SK-N-SH (cell line): ENCODE data around the gene ZNF414. TPM values are rescaled to one million over a fixed set of nuclear protein-coding genes. Genes with fewer than 3 reads are reported as not detected.

ENCODE experiments used
- CTCF ChIA-PET: fragments of 300-600, 350-600 bp; formaldehyde crosslinking; extraction: SDS; loops from one replicate; lab custom pipeline; 2021; lab: Yijun Ruan, JAX
- POLR2A ChIA-PET: fragments of 350-600 bp; sonication (Branson Sonifier 250); formaldehyde crosslinking; extraction: SDS; loops from one replicate; lab custom pipeline; 2020; ENCODE audit warnings: antibody characterized with exemption, inconsistent platforms; lab: Yijun Ruan, JAX
- DNase-seq: peaks from one replicate; pipeline ENCODE4 v3.0.0; 2012
- H2AFZ ChIP-seq: fragments of 200-600 bp; sonication (generic); 2 replicates; pipeline ENCODE4 v1.8.1; 2016; ENCODE audit warnings: antibody characterized with exemption, mild to moderate bottlenecking, low read depth
- H3F3A ChIP-seq: fragments of 200-600 bp; sonication (generic); replicated peaks from 2 replicates; pipeline ENCODE3; 2016; ENCODE audit warnings: antibody characterized with exemption, mild to moderate bottlenecking; ENCODE audit not compliant: insufficient read depth
- H3K27ac ChIP-seq, 2 experiments: fragments of 200-500 bp in 1 of 2; fragments of 200-600 bp in 1 of 2; sonication (Bioruptor generic) in 1 of 2; sonication (generic), shearing (Covaris generic) in 1 of 2; 2 replicates each; pipeline versions ENCODE4 v1.5.1 to v1.6.1; 2014 to 2016; ENCODE audit warnings: low read depth in 2 of 2, inconsistent platforms in 1 of 2, low read length in 1 of 2, mild to moderate bottlenecking in 1 of 2, mixed read lengths in 1 of 2
- H3K27me3 ChIP-seq: fragments of 200-600 bp; sonication (generic), shearing (Covaris generic); 2 replicates; pipeline ENCODE4 v1.6.1; 2016; ENCODE audit warnings: mixed run types; ENCODE audit not compliant: insufficient read depth
- H3K36me3 ChIP-seq, 2 experiments: fragments of 200-500 bp in 1 of 2; fragments of 200-600 bp in 1 of 2; sonication (Bioruptor generic) in 1 of 2; sonication (generic) in 1 of 2; replicated peaks in 1 of 2; 2 replicates each; pipeline versions ENCODE3 to v1.5.1; 2014 to 2016; ENCODE audit warnings: low read length in 1 of 2, mild to moderate bottlenecking in 1 of 2; ENCODE audit not compliant: insufficient read depth in 2 of 2, control insufficient read depth in 1 of 2
- H3K4me1 ChIP-seq, 2 experiments: fragments of 200-500 bp in 1 of 2; fragments of 200-600 bp in 1 of 2; sonication (Bioruptor generic) in 1 of 2; sonication (generic), shearing (Covaris generic) in 1 of 2; 2 replicates each; pipeline versions ENCODE4 v1.5.1 to v1.6.1; 2014 to 2016; ENCODE audit warnings: low read depth in 1 of 2, low read length in 1 of 2, mixed run types in 1 of 2; ENCODE audit not compliant: insufficient read depth in 2 of 2, control insufficient read depth in 1 of 2
- H3K4me2 ChIP-seq: fragments of 200-600 bp; sonication (generic), shearing (Covaris generic); 2 replicates; pipeline ENCODE4 v1.6.1; 2017; ENCODE audit warnings: mixed run types
- H3K4me3 ChIP-seq, 2 experiments: fragments of 200-500 bp in 1 of 2; fragments of 200-600 bp in 1 of 2; sonication (Bioruptor generic) in 1 of 2; sonication (generic), shearing (Covaris generic) in 1 of 2; 2 replicates each; pipeline versions ENCODE4 v1.5.1 to v1.8.1; 2014 to 2016; ENCODE audit warnings: low read depth in 2 of 2, inconsistent platforms in 1 of 2, low read length in 1 of 2, mild to moderate bottlenecking in 1 of 2, mixed read lengths in 1 of 2, moderate library complexity in 1 of 2
- H3K79me2 ChIP-seq: fragments of 200-600 bp; sonication (generic); 2 replicates; pipeline ENCODE4 v1.8.1; 2017; ENCODE audit warnings: mild to moderate bottlenecking; ENCODE audit not compliant: insufficient read depth
- H3K9ac ChIP-seq: fragments of 200-600 bp; sonication (generic); 2 replicates; pipeline ENCODE4 v1.6.1; 2017; ENCODE audit warnings: mixed run types
- H3K9me2 ChIP-seq: fragments of 200-600 bp; sonication (generic); 2 replicates; pipeline ENCODE4 v1.6.1; 2017; ENCODE audit warnings: mixed run types
- H3K9me3 ChIP-seq: fragments of 200-600 bp; sonication (generic); 2 replicates; pipeline ENCODE4 v1.6.1; 2017; ENCODE audit warnings: mixed run types, mild to moderate bottlenecking, moderate library complexity
- H4K20me1 ChIP-seq: fragments of 200-600 bp; sonication (generic); 2 replicates; pipeline ENCODE4 v1.6.1; 2017; ENCODE audit warnings: mild to moderate bottlenecking, mixed run types; ENCODE audit not compliant: insufficient read depth
- EP300 ChIP-seq, 2 experiments: IDR thresholded peaks; 2 replicates each; pipeline versions ENCODE4 v1.4.0 to v1.6.1; 2012; ENCODE audit warnings: borderline replicate concordance in 1 of 2, low read depth in 1 of 2, low read length in 1 of 2
- FOSL2 ChIP-seq: IDR thresholded peaks from 2 replicates; pipeline ENCODE4 v1.4.0; 2012; ENCODE audit warnings: low read depth, mild to moderate bottlenecking, moderate library complexity, borderline replicate concordance
- FOXJ3 ChIP-seq: sonication (generic); formaldehyde crosslinking; IDR thresholded peaks from 2 replicates; pipeline ENCODE4 v1.5.1; 2020; ENCODE audit warnings: mild to moderate bottlenecking, missing genetic modification reagents
- JUND ChIP-seq: IDR thresholded peaks from 2 replicates; pipeline ENCODE4 v1.4.0; 2012
- MXI1 ChIP-seq: IDR thresholded peaks from 2 replicates; pipeline ENCODE4 v1.6.1; 2012; ENCODE audit warnings: mild to moderate bottlenecking, low read depth, low read length, improper control_type of control experiment
- NFIC ChIP-seq: IDR thresholded peaks from 2 replicates; pipeline ENCODE4 v1.4.0; 2012; ENCODE audit warnings: borderline replicate concordance
- NRF1 ChIP-seq: IDR thresholded peaks from 2 replicates; pipeline ENCODE4 v1.6.1; 2012; ENCODE audit warnings: low read depth, mild to moderate bottlenecking, low read length
- RAD21 ChIP-seq: IDR thresholded peaks from 2 replicates; pipeline ENCODE4 v1.6.1; 2012; ENCODE audit warnings: mild to moderate bottlenecking, low read length
- REST ChIP-seq: IDR thresholded peaks from 2 replicates; pipeline ENCODE4 v1.6.1; 2012; ENCODE audit warnings: mild to moderate bottlenecking, low read depth, low read length, moderate library complexity
- TAF1 ChIP-seq: IDR thresholded peaks from 2 replicates; pipeline ENCODE4 v1.6.1; 2012; ENCODE audit warnings: low read depth, mild to moderate bottlenecking, low read length, moderate library complexity, borderline replicate concordance
- TCF12 ChIP-seq: IDR thresholded peaks from 2 replicates; pipeline ENCODE4 v1.4.0; 2012
- ZBTB33 ChIP-seq: IDR thresholded peaks from 2 replicates; pipeline ENCODE4 v1.4.0; 2012; ENCODE audit warnings: low read depth, borderline replicate concordance
- WGBS: methylation state at CpG from one replicate; pipeline ENCODE4 v1.1.6; 2017; ENCODE audit warnings: low lambda C conversion rate; 5-methylcytosine and 5-hydroxymethylcytosine counted together
- polyA plus RNA-seq, 3 experiments: library from polyadenylated mRNA; depleted of rRNA; stranded (reverse); fragments of >200 nt; gene quantifications; 2 replicates each; pipeline ENCODE4 v1.2.3, GENCODE V29; 2012
- TF ChIP-seq, protein P1 (sequence below): fragments of 200-600 bp; sonication (generic); IDR thresholded peaks from 2 replicates; pipeline ENCODE4 v1.6.1; 2017; ENCODE audit warnings: antibody characterized with exemption, mild to moderate bottlenecking, moderate library complexity
- TF ChIP-seq, protein P2 (sequence below): IDR thresholded peaks from 2 replicates; pipeline ENCODE4 v1.4.0; 2012; ENCODE audit warnings: low read depth
- TF ChIP-seq, protein P3 (sequence below): IDR thresholded peaks from 2 replicates; pipeline ENCODE4; 2012
- TF ChIP-seq, protein P4 (sequence below): fragments of 150-350 bp; IDR thresholded peaks from 2 replicates; pipeline ENCODE4 v1.6.1; 2016; ENCODE audit warnings: mild to moderate bottlenecking, low read depth, low read length

The ZNF414 gene
- polyA plus RNA-seq, 1 of the 3 experiments (the other 2 are of a cell fraction): 17.0 TPM

- no peak overlapping the region for H3K4me3 ChIP-seq
- H3K9me2 ChIP-seq: no peaks in the 10 kb centered on the region
- no peak overlapping the region for H3K4me2 ChIP-seq
- ChIA-PET POLR2A (no interaction called here), CTCF (interaction anchor here (0.9 kb wide), 1 partner anchor 13 kb away, joined by 3 read pairs; no protein-coding TSS in a partner anchor)
- no peak for DNase-seq
- 90% methylated on average over 7 of the region's 7 CpGs for WGBS
- peaks cover 4% of the 10 kb centered on the region for H3F3A ChIP-seq
- H3K27me3 ChIP-seq: no peaks in the 10 kb centered on the region
- no peak overlapping the region for H3K27ac ChIP-seq
- no peaks in the 10 kb centered on the region for H3K4me1 ChIP-seq
- no peaks in the 10 kb centered on the region for H3K9me3 ChIP-seq
- no peaks in the 10 kb centered on the region for H3K79me2 ChIP-seq
- no peaks in the 10 kb centered on the region for H4K20me1 ChIP-seq
- no peak overlapping the region for H3K9ac ChIP-seq
- no peak overlapping the region for H2AFZ ChIP-seq
- TF ChIP-seq TAF1 (no peak), RAD21 (no peak), REST (no peak), FOSL2 (no peak)
- H3K36me3 ChIP-seq: no peaks in the 10 kb centered on the region
Observed at GRCh38 chr19:8500158-8500557, 13.8 kb downstream of the ZNF414 start.

GRCh38 chr19:8499048-8499833, 14.7 kb downstream of the ZNF414 start:
- DNase-seq: no peak
- no peaks in the 10 kb centered on the region for H3K27me3 ChIP-seq
- POLR2A ChIA-PET: no interaction called here
- H3K9me3 ChIP-seq: no peaks in the 10 kb centered on the region
- H2AFZ ChIP-seq: no peak overlapping the region
- CTCF ChIA-PET: interaction anchor here (1.2 to 4.5 kb wide), 2 partner anchors 12 to 145 kb away, joined by 7 to 25 read pairs; no protein-coding TSS in a partner anchor
- no peak overlapping the region for H3K4me2 ChIP-seq
- 95% methylated on average over 19 of the region's 41 CpGs for WGBS
- no peaks in the 10 kb centered on the region for H3K9me2 ChIP-seq
- H3K79me2 ChIP-seq: no peaks in the 10 kb centered on the region
- no peak overlapping the region for H3K4me3 ChIP-seq
- no peak overlapping the region for H3K27ac ChIP-seq
- H3K9ac ChIP-seq: no peak overlapping the region
- no peaks in the 10 kb centered on the region for H3K4me1 ChIP-seq
- no peak for TF ChIP-seq EP300 (IDR thresholded peaks at IDR 0.05; ENCODE audit: borderline replicate concordance in 1 of 2, low read depth in 1 of 2, low read length in 1 of 2)
- no peak for TF ChIP-seq JUND
- TF ChIP-seq, protein P1, sequence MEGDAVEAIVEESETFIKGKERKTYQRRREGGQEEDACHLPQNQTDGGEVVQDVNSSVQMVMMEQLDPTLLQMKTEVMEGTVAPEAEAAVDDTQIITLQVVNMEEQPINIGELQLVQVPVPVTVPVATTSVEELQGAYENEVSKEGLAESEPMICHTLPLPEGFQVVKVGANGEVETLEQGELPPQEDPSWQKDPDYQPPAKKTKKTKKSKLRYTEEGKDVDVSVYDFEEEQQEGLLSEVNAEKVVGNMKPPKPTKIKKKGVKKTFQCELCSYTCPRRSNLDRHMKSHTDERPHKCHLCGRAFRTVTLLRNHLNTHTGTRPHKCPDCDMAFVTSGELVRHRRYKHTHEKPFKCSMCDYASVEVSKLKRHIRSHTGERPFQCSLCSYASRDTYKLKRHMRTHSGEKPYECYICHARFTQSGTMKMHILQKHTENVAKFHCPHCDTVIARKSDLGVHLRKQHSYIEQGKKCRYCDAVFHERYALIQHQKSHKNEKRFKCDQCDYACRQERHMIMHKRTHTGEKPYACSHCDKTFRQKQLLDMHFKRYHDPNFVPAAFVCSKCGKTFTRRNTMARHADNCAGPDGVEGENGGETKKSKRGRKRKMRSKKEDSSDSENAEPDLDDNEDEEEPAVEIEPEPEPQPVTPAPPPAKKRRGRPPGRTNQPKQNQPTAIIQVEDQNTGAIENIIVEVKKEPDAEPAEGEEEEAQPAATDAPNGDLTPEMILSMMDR: no peak
- no peak for TF ChIP-seq NFIC
- TF ChIP-seq ZBTB33: no peak
- TF ChIP-seq, protein P2, sequence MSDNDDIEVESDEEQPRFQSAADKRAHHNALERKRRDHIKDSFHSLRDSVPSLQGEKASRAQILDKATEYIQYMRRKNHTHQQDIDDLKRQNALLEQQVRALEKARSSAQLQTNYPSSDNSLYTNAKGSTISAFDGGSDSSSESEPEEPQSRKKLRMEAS: no peak
- TF ChIP-seq, protein P3, sequence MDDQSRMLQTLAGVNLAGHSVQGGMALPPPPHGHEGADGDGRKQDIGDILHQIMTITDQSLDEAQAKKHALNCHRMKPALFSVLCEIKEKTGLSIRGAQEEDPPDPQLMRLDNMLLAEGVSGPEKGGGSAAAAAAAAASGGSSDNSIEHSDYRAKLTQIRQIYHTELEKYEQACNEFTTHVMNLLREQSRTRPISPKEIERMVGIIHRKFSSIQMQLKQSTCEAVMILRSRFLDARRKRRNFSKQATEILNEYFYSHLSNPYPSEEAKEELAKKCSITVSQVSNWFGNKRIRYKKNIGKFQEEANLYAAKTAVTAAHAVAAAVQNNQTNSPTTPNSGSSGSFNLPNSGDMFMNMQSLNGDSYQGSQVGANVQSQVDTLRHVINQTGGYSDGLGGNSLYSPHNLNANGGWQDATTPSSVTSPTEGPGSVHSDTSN: no peak
- TF ChIP-seq, protein P4, sequence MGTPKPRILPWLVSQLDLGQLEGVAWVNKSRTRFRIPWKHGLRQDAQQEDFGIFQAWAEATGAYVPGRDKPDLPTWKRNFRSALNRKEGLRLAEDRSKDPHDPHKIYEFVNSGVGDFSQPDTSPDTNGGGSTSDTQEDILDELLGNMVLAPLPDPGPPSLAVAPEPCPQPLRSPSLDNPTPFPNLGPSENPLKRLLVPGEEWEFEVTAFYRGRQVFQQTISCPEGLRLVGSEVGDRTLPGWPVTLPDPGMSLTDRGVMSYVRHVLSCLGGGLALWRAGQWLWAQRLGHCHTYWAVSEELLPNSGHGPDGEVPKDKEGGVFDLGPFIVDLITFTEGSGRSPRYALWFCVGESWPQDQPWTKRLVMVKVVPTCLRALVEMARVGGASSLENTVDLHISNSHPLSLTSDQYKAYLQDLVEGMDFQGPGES: no peak
- TF ChIP-seq FOXJ3 (CRISPR knock-in tag): no peak
- no peak for TF ChIP-seq MXI1
- no peak for TF ChIP-seq NRF1
- no peak for TF ChIP-seq TCF12
- H4K20me1 ChIP-seq: no peaks in the 10 kb centered on the region
- H3K36me3 ChIP-seq: no peaks in the 10 kb centered on the region
- H3F3A ChIP-seq: peaks cover 4% of the 10 kb centered on the region
